ENCODE measurements around the gene ZBP1.
"Not testable (repeated sequence)": the region's sequence is repeated elsewhere in the genome, so short reads cannot be mapped to it uniquely, and the experiment has no call there.

The ZBP1 gene

GRCh38 chr20:57633945-57634491 is 13.8 kb upstream of the ZBP1 start:
- no peak for TF ChIP-seq CTCF (IDR thresholded peaks at IDR 0.05)
- TF ChIP-seq ZFX (IDR thresholded peaks at IDR 0.05; ENCODE audit: borderline replicate concordance): no peak
- no peak overlapping the region for H3K27ac ChIP-seq

DNA sequence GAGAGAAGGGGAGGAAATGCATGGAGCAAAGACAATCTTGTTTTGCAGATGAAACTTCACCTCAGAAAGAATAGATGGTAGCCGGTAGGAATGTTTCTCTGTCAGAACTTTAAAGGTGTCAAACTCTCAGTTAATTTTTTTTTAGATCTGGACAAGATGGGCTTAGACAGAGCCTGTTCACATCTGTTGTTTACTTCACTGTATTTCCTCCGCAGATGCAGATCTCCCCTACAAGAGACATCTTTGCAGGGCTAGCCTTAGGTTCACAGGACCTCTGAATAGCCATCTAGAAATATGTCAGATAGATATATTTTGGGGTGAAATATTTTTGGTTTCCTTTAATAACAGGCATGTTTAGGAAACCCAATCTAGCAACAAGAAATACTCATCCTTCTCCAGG is 12.1 kb upstream of the ZBP1 start:
- TF ChIP-seq CTCF (IDR thresholded peaks at IDR 0.05): no peak
- TF ChIP-seq ZFX (IDR thresholded peaks at IDR 0.05; ENCODE audit: borderline replicate concordance): no peak
- no peak overlapping the region for H3K27ac ChIP-seq

DNA sequence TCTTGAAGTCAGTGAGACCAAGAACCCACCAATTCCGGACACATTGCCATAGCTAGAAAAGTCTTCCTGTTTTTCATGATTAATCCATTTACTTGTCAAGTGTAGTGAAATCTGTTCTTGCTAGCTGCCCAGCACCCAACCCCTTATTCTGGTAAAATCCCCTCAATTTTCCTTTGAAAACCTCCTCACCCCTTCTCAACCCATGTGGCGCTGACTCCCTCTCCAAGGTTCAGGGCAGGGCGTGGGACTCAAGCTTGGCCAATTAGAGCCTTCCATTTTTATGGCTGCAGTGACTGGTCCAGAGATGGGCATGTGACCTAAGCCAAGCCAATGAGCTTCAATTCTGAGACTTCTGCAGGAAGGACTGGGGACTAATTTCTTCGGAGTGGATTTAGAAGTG is 9.8 kb upstream of the ZBP1 start:
- H3K27ac ChIP-seq: no peak overlapping the region
- TF ChIP-seq CTCF (IDR thresholded peaks at IDR 0.05) (no peak), ZFX (IDR thresholded peaks at IDR 0.05; ENCODE audit: borderline replicate concordance) (no peak)

GRCh38 chr20:57629491-57629901 is 9.3 kb upstream of the ZBP1 start:
- not testable (repeated sequence) for H3K27ac ChIP-seq

DNA sequence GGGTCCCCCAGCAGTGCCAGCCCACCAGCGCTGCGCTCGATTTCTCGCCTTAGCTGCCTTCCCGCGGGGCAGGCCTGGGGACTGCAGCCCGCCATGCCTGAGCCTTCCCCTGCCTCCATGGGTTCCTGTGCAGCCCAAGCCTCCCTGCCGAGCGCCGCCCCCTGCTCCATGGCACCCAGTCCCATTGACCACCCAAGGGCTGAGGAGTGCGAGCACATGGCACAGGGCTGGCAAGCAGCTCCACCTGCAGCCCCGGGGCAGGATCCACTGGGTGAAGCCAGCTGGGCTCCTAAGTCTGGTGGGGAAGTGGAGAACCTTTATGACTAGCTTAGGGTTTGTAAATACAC is 8.7 kb upstream of the ZBP1 start:
- H3K27ac ChIP-seq: not testable (repeated sequence)

GRCh38 chr20:57628047-57628961 is 8.1 kb upstream of the ZBP1 start:
- no peak overlapping the region for H3K27ac ChIP-seq
- TF ChIP-seq CTCF (IDR thresholded peaks at IDR 0.05): no peak
- no peak for TF ChIP-seq ZFX (IDR thresholded peaks at IDR 0.05; ENCODE audit: borderline replicate concordance)

GRCh38 chr20:57627339-57627738 is 7.1 kb upstream of the ZBP1 start:
- TF ChIP-seq ZFX (IDR thresholded peaks at IDR 0.05; ENCODE audit: borderline replicate concordance) (no peak), CTCF (IDR thresholded peaks at IDR 0.05) (no peak)
- no peak overlapping the region for H3K27ac ChIP-seq

GRCh38 chr20:57625978-57626377 is 5.8 kb upstream of the ZBP1 start:
- no peak overlapping the region for H3K27ac ChIP-seq
- TF ChIP-seq ZFX (IDR thresholded peaks at IDR 0.05; ENCODE audit: borderline replicate concordance) (no peak), CTCF (IDR thresholded peaks at IDR 0.05) (no peak)

Data from 22Rv1 (cell line).